Measurements from ENCODE around the gene FAM53A.

GRCh38 chr4:1725521-1725920, 41.4 kb upstream of the FAM53A start:
- TF ChIP-seq POLR2A (IDR thresholded peaks at IDR 0.05; ENCODE audit: low read length) (no peak), GATA1 (IDR thresholded peaks at IDR 0.05; ENCODE audit: low read depth, low read length) (no peak)

Measured in erythroblast (primary cell).